GM19397 (cell line): ENCODE results near the gene LPCAT1.
"Not testable (repeated sequence)": the region's sequence is repeated elsewhere in the genome, so short reads cannot be mapped to it uniquely, and the experiment has no call there.

Experiments
- ATAC-seq: cut with Tn5 transposase; IDR thresholded peaks from one replicate; pipeline ENCODE4 v1.9.1; 2021; ENCODE audit warnings: mild to moderate bottlenecking, moderate library complexity; ENCODE audit not compliant: unreplicated experiment

LPCAT1 gene

GRCh38 chr5:1541702-1542400, 18.1 kb upstream of the LPCAT1 start:
- ATAC-seq = no peak

DNA sequence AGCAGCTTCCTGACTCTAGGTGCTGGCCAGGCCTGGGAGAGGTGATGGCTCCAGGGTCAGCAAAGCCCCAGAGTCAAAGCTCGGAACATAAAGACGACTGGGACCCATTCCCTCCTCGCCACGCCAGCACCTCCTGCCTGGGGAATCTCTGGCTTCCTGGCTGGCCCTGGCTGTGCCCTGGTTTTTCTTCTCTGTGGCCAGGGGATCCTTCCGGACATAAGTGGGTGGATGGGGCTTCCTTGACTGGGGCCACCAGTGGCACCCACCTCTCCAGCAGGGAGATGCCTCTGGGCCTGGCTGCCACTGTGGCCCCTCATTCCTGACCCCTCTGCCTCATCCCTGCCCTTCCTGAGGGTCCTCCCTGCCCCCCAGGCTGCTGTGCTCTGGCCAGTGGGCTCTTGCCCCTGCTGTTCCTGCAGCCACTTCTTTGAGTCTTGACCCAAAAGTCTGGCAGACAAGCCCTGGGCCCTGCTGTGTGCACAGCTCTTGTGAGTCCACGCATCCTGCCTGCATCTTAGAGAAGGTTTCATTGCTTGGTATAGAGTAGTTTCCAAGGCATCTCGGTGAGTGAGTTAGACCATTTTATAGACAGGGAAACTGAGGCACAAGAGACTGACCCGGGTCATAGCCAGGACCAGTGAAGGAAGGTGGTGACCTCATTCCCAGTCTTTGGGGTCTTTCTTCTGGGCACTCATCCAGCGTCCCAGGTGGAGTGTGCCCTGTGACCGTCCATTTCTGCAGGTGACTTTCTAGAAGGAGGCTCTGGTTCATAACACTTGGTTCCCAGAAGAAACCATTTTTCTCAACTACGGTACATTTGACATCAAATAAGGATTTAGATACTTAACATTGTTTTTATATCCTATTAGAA, 17.3 kb upstream of the LPCAT1 start:
- ATAC-seq = no peak

- no peak for ATAC-seq
Observed at GRCh38 chr5:1540166-1540565, 16.4 kb upstream of the LPCAT1 start.

DNA sequence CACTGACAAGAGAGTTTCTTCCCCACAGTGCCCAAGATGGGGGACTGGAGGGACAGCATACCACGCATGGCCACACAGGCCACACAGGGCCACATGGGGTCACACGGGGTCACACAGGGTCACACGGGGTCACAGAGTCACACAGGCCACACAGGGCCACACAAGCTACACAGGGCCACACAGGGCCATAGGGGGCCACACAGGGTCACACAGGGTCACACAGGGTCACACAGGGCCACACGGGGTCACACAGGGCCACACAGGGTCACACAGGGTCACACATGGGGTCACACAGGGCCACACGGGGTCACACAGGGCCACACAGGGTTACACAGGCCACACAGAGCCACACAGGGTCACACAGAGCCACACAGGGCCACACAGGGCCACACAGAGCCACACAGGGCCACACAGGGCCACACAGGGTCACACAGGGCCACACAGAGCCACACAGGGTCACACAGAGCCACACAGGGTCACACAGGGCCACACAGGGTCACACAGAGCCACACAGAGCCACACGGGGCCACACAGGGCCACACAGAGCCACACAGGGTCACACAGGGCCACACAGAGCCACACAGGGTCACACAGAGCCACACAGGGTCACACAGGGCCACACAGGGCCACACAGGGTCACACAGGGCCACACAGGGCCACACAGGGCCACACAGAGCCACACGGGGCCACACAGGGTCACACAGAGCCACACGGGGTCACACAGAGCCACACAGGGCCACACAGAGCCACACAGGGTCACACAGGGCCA, 15.8 kb upstream of the LPCAT1 start:
- not testable (repeated sequence) for ATAC-seq

- ATAC-seq = no peak
Observed at GRCh38 chr5:1538741-1539392, 15.1 kb upstream of the LPCAT1 start.

GRCh38 chr5:1538276-1538675, 14.5 kb upstream of the LPCAT1 start:
- ATAC-seq = no peak

DNA sequence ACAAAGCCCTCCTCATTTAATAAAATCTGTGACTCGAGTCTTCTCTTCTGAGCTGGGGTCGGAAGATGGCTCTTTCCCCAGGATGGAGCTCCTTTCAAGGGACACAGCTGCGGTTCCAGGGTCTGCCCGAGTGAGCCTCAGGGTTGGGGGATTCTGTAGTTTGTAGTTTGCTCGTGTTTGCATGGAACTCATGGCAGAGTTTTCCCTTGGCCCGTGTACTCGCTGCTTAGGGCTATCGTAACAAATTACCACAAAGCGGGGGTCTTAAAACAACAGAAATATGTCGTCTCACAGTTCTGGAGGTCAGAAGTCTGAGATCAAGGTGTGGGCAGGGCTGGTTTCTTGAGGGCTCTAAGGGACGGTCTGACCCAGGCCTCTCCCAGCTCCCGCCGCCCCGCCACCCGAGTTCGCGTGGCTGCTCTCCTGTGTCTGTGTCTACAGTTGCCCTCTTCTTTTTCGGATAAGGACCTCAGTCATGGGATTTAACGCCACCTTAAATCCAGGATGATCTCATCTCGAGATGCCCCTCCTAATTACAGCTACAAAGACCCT, 13.9 kb upstream of the LPCAT1 start:
- no peak for ATAC-seq

DNA sequence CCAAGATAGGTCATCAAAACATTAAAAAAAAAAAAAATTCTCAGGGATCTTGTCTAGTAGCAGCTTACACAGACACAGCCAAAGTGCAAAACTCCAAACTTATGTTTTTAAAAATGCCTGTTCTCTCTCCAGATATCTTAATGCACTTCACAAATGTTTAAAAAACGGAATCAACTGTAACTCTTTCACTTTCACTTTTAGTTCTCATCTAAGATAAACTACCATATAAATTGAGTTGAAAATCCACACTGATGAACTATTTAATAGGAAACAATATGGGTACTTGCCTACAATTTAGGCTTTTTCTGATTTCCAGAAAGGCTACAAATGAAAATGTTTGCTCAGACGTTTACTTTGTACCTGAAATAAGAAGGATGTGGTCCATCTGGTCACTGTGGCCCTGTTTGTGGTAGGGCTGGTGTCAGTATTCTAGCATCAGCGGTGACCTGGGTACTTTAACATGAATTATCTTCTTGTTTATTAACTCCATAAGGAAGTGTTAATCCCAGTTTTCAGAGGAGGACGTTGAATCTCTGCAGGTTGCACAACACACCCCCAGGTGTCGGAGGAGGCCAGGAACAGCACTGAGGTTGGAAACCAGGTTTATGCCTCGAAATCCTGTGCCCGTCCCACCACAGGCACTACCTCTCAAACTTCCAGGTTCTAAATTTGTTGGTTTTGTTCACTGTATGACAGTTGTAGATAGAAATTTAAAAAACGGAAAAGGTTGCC, 13.3 kb upstream of the LPCAT1 start:
- ATAC-seq = no peak

DNA sequence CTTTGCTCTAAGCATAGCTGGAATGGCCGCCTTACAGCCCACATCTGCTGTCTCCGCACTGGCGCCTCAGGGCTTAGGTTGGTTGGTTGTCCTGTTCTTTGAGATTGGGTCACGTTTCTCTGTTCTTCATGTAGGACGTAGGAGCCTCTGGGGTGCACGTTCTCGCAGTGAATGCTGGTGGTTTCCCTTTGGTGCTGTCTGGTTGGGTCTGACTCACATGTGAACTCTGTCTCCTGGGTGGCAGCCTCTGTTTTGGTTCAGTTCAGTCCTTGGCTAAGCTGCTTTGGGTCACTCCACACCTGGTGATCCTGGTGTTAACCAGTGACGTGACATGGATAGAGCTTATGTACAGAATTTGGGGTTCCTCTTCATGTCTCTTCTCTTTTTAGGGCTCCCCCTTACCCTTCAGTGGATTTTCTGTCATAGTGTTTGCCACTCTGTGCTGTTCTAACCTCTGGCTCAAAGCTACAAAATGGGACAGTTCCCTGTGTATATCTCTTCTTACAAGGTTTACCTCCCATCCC, 12.6 kb upstream of the LPCAT1 start:
- ATAC-seq = peak; percentile 99

DNA sequence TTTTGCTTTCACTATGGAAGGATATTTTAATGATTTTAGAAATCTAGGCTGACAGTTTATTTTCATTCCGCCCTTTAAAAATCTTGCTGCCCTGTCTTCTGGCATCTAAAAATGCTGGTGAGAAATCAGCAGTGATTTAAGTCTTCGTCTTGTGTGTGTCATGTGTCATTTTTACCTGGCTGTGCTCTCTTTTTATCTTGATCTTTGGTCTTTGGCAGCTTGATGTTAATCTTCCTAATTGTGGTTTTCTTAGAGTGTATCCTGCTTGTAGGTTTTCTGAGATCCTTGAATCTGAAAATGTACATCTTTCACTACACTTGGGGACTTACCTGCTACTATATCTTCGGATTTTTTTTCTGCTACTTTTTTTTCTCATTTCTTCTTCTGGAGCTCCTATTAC, 11.9 kb upstream of the LPCAT1 start:
- ATAC-seq = no peak

DNA sequence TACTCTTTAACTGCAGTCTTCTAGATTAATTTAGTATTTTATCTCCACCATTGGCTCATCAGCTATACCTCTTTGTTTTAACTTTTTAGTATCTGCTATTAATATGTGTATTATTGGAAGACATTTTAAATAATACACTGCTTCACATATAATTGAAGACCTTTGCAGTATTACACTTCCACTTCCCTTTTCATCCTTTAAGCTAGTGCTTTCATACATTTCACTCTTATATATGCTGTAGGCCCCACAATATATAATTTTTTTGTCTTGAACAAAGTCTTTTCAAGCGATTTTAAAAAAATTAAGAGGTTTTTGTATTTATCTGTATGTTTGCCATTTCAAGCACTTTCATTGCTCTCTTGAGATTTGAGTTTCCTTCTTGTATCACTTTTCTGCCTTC, 8.6 kb upstream of the LPCAT1 start:
- ATAC-seq = no peak

DNA sequence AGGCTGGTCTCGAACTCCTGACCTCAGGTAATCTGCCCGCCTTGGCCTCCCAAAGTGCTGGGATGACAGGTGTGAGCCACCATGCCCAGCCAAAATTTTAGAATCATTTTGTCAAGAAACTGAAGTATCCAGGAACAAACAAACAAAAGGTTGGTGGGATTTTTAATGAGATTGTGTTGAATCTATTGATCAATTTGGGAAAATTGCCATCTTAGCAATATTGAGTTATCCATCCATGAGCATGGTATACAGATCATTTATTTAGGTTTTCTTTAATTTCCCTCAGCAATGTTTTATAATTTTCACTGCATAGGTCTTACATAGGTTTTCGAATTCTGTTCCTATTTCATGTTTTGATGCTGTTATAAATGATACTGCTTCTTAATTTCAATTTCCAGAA, 5.7 kb upstream of the LPCAT1 start:
- ATAC-seq = no peak

- no peak for ATAC-seq
Observed at GRCh38 chr5:1527533-1528205, 3.9 kb upstream of the LPCAT1 start.

DNA sequence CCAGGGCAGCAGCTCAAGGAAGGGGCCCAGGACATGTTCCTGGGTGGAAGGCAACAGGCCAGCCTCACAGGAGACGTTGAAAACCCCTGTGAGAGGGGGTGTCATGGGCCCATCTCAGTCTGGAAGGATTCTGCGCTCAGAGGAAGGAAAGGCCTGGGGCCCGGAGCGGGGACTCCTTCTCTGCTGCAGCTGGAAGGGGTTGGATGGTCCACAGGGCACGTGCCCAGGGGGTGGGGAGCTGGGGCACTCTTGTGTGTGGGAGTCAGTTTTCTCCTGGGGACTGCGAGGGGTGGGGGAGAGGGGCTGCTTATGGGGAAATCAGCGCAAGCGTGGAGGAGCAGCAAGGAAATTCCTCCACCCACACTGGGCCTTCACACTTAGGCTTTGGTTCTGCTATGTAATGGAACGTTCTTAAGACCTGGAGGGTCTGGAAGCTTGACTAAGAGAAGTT, 2.9 kb upstream of the LPCAT1 start:
- no peak for ATAC-seq

- no peak for ATAC-seq
Observed at GRCh38 chr5:1526190-1526631, 2.5 kb upstream of the LPCAT1 start.

- ATAC-seq = no peak
Observed at GRCh38 chr5:1525624-1526189, 1.9 kb upstream of the LPCAT1 start.

- no peak for ATAC-seq
Observed at GRCh38 chr5:1524799-1525623, 1.3 kb upstream of the LPCAT1 start.

GRCh38 chr5:1524481-1524798, 680 bp upstream of the LPCAT1 start:
- ATAC-seq = no peak
